AG10803 (cell line): ENCODE data around the gene CLDN16.

ENCODE experiments used
- DNase-seq: peaks from one replicate; pipeline ENCODE4 v3.0.0; 2010; ENCODE audit warnings: low read depth
- H3K4me3 ChIP-seq: 2 replicates; pipeline ENCODE4 v1.5.1; 2011; ENCODE audit warnings: mild to moderate bottlenecking, low read length, control low read depth
- TF ChIP-seq, protein P1 (sequence below): conservative IDR thresholded peaks from 2 replicates; pipeline ENCODE4 v1.5.1; 2011; ENCODE audit warnings: mild to moderate bottlenecking, low read length, control low read depth, inconsistent platforms

Gene CLDN16

DNA sequence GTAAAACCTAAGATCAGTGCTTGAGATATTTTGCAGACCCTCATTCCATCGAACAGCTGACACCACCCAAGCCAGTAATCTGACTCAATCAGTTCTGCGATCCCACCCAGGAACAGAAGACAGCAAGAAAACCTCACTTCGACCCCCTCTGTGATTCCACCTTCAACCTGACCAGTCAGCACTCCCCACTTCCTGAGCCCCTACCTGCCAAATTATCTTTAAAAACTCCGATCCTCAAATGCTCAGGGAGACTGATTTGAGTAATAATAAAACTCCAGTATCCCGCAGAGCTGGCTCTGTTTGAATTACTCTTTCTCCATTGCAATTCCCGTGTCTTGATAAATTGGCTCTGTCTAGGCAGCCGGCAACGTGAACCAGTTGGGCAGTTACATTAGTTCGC, 25.7 kb upstream of the CLDN16 start:
- DNase-seq: no peak
- TF ChIP-seq, protein P1, sequence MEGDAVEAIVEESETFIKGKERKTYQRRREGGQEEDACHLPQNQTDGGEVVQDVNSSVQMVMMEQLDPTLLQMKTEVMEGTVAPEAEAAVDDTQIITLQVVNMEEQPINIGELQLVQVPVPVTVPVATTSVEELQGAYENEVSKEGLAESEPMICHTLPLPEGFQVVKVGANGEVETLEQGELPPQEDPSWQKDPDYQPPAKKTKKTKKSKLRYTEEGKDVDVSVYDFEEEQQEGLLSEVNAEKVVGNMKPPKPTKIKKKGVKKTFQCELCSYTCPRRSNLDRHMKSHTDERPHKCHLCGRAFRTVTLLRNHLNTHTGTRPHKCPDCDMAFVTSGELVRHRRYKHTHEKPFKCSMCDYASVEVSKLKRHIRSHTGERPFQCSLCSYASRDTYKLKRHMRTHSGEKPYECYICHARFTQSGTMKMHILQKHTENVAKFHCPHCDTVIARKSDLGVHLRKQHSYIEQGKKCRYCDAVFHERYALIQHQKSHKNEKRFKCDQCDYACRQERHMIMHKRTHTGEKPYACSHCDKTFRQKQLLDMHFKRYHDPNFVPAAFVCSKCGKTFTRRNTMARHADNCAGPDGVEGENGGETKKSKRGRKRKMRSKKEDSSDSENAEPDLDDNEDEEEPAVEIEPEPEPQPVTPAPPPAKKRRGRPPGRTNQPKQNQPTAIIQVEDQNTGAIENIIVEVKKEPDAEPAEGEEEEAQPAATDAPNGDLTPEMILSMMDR: no peak
- H3K4me3 ChIP-seq: no peak overlapping the region

DNA sequence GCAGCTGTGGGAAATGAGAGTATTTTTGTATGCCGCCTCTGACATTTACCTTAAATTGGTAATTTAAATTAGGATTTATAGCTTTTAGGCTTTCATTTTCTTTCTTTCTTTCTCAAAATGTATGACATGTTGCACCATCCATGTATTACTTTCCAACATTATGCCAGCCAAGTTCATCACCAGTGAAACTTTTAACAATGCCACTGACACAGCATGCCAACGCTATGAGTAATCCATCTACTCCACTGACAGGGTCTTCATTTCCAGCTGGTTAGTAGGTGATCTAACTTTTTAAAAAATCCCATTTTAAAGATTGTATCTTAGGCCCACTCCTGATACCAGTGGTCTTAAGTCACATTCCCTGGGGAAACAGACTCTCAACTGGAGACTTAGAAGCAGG, 21.8 kb upstream of the CLDN16 start:
- TF ChIP-seq, protein P1: no peak
- peak; percentile 37 for DNase-seq
- no peak overlapping the region for H3K4me3 ChIP-seq

DNA sequence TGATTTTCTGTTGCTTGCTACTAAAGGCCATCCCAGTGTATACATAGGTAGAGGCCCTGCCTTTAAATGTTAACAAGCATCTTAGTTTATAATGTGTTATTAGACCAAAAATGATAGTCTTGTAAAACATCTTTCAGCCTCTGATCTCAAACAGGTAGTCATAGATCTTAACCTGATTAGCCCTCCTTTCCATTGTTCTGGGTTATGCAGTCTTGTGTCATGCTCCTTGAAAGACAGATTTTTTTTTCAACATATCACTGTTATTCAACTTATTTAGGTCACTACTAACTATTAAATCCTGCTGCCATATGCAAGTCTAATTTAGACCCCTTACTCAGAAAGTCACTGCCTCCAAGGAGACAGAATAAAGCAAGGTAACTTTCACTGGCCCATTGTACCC, 19.1 kb upstream of the CLDN16 start:
- TF ChIP-seq, protein P1: no peak
- H3K4me3 ChIP-seq: no peak overlapping the region
- no peak for DNase-seq

DNA sequence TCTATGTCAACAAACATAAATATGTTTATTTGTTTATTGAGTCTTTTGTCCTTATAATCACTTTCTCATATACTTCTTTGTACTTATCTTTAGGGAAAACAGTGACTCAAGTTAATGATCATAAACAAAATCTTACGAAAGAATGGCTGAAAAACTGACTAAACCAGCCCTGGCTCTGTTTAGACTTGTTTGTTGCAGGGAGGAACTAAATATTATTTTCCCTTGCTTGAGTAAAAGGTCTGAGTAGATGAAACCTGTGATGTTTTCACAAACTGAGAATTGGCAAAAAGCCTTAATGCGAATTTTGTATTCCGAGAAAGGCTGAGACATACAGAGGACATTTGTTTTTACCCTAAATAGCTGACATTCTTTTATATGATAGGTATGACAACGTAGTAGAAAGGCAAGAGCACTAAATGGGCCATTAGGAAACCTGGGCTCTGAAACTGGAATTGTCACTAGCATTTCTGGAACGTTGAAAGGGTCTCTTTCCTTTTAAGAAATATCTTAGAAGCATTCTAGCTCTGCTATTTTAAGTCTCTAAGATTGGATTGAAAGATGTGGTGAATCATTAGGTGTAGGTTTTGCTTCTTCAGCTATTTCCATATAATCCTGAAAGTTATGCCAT, 18.2 kb upstream of the CLDN16 start:
- no peak for DNase-seq
- TF ChIP-seq, protein P1: no peak
- no peak overlapping the region for H3K4me3 ChIP-seq

DNA sequence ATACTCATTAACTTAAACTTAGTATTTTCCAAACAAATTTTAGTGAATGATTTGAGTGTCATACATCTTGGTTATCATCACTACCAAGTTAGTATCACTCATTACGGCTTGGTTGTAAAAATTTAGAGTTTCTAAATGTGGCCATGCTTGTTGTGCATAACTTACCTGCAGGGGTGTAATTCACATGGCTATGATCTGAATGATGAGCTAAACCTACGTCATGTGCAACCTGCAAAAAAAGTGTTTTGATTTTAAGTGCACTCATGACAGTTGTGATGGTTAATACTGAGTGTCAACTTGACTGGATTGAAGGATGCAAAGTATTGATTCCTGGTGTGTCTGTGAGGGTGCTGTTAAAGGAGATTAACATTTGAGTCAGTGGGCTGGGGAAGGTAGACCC, 17.6 kb upstream of the CLDN16 start:
- no peak for DNase-seq
- H3K4me3 ChIP-seq: no peak overlapping the region
- TF ChIP-seq, protein P1: no peak

DNA sequence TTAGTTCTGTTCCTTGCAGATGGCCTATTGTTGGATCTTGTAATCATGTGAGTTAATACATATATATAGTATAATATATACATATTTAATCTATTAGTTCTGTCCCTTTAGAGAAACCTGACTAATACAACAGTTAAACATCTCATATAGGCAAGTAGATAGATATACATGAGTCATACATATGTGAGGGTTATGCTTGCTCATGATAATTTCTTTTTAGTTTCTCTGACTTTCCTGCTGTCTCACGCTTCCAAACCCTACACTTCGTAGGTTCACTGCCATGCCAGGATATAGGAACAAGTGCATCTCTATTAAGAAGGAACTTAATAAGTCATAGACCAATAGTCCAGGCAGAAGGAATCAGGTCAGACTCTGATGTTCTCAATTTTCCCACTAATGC, 16.8 kb upstream of the CLDN16 start:
- TF ChIP-seq, protein P1: no peak
- DNase-seq: no peak
- H3K4me3 ChIP-seq: no peak overlapping the region

DNA sequence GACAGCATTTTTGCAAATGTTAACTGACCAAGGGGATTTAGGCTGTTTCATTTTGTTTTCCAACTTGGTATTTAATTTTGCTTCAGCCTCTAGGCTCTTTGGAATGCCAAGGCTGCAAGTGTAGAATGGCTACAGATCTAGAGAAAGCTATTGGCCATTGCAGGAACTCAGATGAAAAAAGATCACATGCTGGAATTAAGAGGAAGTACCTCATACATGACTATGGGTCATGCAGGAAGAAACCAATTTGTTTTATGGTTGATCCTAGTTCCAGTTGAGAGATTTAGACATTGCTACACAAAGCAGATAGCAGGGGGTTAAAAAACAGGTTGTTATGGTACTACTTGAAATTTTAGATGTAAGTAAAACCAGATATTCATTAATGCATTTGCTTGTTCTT, 12.7 kb upstream of the CLDN16 start:
- DNase-seq: no peak
- H3K4me3 ChIP-seq: no peak overlapping the region
- TF ChIP-seq, protein P1: no peak
